Measurements from ENCODE around the gene KCNJ2.

The KCNJ2 gene

DNA sequence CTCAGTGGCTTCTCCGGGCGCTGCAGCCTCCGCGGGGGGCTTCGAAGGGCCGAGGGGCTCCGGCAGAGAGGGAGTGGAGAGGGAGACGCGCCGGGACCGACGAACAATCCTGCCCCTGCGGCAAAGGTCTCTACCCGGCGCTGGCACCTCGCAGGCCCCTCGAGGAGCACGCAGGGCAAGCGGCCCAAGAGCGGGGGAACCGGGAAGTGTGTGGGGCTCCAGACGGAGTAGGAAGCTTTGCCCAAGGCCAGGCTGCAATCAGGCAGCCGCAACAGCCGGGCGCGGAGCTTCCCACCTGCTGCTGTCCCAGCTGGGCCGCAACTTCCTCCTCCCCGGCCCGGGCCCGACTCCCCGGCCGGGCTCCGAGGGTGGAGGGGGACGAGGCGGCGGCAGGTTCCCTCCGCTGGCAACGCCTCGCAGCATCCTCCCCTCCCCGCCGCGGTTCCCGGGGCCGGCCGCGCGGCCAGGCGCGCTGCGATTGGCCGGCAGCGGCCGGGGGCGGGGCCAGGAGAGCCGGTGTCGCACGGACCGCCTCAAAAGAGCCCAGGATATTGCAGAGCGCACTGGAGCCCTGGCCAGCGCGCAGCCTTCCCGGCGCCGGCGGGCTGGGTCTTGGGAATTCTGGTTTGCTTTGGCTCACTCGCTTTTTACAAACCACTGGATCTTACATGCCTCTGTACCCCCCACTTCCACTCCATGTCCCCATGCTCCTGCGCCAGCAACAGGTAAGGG is at the start of gene KCNJ2:
Gene KCNJ2, plus strand, starts transcription at position 556 of the 732 bp plus-strand sequence. CDS start 5,508 bp downstream, outside the sequence.
- peak within 1 kb of the TSS; percentile 61 for H3K4me3 ChIP-seq (ENCODE audit: low read depth, low read length)
- TF ChIP-seq, protein P1, sequence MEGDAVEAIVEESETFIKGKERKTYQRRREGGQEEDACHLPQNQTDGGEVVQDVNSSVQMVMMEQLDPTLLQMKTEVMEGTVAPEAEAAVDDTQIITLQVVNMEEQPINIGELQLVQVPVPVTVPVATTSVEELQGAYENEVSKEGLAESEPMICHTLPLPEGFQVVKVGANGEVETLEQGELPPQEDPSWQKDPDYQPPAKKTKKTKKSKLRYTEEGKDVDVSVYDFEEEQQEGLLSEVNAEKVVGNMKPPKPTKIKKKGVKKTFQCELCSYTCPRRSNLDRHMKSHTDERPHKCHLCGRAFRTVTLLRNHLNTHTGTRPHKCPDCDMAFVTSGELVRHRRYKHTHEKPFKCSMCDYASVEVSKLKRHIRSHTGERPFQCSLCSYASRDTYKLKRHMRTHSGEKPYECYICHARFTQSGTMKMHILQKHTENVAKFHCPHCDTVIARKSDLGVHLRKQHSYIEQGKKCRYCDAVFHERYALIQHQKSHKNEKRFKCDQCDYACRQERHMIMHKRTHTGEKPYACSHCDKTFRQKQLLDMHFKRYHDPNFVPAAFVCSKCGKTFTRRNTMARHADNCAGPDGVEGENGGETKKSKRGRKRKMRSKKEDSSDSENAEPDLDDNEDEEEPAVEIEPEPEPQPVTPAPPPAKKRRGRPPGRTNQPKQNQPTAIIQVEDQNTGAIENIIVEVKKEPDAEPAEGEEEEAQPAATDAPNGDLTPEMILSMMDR (IDR thresholded peaks at IDR 0.05; ENCODE audit: control insufficient read depth, extremely low read depth, insufficient read depth): no peak
- peak; percentile 17 for DNase-seq (ENCODE audit: low read depth)

DNA sequence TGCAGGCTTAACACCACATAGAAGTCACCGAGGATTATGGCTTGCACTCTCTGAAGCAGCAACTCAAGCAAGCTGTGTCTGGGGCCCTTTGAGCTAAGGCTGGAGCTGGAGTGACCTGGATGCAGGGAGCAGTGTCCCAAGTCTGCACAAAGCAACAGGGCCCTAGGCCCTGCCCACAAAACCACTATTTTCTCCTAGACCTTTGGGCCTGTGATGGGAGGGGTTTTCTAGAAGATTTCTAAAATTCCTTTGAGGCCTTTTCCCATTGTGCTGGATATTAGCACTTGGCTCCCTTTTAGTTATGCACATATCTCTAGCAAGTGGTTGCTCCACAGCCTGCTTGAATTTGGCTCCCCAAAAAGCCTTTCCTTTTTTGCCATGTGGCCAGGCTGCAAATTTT is 49.8 kb upstream of the KCNJ2 start:
- H3K4me3 ChIP-seq (ENCODE audit: low read depth, low read length): no peak overlapping the region
- no peak for DNase-seq (ENCODE audit: low read depth)
- TF ChIP-seq, protein P1 (IDR thresholded peaks at IDR 0.05; ENCODE audit: control insufficient read depth, extremely low read depth, insufficient read depth): no peak

DNA sequence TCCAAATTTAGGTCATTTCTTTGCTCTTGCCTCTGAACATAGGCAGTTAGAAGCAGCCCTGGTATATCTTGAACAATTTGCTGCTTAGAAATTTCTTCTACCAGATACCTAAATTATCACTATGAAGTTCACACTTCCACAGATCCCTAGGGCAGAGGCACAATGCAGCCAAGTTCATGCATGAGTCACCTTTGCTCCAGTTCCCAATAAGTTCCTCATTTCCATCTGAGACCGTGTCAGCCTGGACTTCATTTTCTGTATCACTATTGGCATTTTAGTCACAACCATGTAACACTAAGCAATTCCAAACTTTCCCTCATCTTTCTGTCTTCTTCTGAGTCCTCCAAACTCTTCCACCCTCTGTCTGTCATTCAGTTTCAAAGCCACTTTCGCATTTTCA is 49.3 kb upstream of the KCNJ2 start:
- no peak for DNase-seq (ENCODE audit: low read depth)
- TF ChIP-seq, protein P1 (IDR thresholded peaks at IDR 0.05; ENCODE audit: control insufficient read depth, extremely low read depth, insufficient read depth): no peak
- H3K4me3 ChIP-seq (ENCODE audit: low read depth, low read length): no peak overlapping the region

DNA sequence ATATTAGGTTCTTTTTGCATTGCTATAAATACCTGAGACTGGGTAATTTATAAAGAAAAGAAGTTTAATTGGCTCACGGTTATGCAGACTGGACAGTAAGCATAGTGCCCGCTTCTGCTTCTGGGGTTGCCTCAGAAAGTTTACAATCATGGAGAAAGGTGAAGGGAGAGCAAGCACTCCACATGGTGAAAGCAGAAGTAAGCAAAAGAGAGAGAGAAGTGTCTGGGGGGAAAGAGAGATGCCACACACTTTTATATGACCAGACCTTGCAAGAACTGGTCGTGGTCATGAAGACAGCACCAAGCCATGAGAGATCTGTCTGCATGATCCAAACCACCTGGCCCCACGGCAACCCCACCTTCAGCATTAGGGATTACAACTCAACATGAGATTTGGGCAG is 48.9 kb upstream of the KCNJ2 start:
- TF ChIP-seq, protein P1 (IDR thresholded peaks at IDR 0.05; ENCODE audit: control insufficient read depth, extremely low read depth, insufficient read depth): no peak
- DNase-seq (ENCODE audit: low read depth): no peak
- no peak overlapping the region for H3K4me3 ChIP-seq (ENCODE audit: low read depth, low read length)

DNA sequence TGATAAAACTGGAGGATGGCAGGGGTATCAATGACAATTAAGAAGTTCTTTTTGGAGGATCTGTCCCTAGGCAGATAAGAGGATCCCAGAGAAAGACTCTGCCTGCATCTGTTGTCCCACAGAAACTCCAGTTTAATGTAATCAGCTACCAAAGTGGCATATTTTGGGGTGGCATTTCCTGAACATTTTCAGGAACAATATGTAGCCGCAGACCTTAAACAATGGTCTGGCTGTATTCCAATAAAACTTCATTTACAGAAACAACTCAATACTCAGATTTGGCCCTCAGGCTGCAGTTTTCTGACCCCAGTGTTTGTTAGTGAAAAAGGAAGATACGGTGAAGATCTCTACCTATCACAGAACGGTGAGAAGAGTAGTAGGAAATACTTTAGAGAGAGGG is 48.2 kb upstream of the KCNJ2 start:
- TF ChIP-seq, protein P1 (IDR thresholded peaks at IDR 0.05; ENCODE audit: control insufficient read depth, extremely low read depth, insufficient read depth): no peak
- H3K4me3 ChIP-seq (ENCODE audit: low read depth, low read length): no peak overlapping the region
- DNase-seq (ENCODE audit: low read depth): no peak

DNA sequence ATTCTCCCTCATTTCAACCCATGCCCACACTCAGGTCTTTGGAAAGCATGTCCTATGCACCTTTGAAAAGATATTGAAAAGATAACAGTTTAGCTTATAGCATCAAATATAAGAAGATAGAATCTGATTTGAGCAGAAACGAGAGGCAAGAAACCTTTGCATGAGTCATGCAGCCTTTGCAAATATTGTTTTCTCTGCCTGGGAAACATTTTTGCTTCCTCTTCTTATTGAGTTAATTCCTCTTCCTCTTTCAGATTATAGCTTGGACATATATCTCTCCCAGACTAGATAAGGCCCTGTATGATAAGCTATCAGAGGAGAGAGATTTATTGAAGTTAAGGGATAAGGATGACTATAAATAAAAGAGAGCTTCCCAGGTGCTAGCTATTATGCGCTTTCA is 46.1 kb upstream of the KCNJ2 start:
- no peak for DNase-seq (ENCODE audit: low read depth)
- TF ChIP-seq, protein P1 (IDR thresholded peaks at IDR 0.05; ENCODE audit: control insufficient read depth, extremely low read depth, insufficient read depth): no peak
- H3K4me3 ChIP-seq (ENCODE audit: low read depth, low read length): no peak overlapping the region

DNA sequence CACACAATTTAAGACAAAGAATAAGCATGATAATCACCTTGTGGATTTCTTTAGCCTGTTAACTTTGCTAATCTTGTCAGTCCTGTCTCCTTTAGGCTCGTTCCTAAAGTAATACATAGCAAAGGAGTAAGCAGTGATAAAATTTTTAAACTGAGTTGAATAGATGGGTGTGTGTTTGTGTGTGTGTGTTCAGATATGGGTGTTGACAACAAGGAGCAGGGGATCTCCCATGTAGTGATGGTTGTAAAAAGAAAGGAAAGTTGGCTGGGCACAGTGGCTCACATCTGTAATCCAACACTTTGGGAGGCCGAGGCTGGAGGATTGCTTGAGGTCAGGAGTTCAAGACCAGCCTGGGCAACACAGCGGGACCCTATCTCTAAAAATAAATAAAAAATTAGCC is 44.6 kb upstream of the KCNJ2 start:
- no peak overlapping the region for H3K4me3 ChIP-seq (ENCODE audit: low read depth, low read length)
- DNase-seq (ENCODE audit: low read depth): no peak
- TF ChIP-seq, protein P1 (IDR thresholded peaks at IDR 0.05; ENCODE audit: control insufficient read depth, extremely low read depth, insufficient read depth): no peak

Data from LNCaP clone FGC (cell line).